ENCODE results near the gene RPS15. TPM values are rescaled to one million over a fixed set of nuclear protein-coding genes. Genes with fewer than 3 reads are reported as not detected.

The RPS15 gene
- total RNA-seq, 1 experiment from 2014 or later, result 1,862 TPM

- ChIA-PET RAD21 (ENCODE audit: low non-redundant PET in 1 of 2, low total read pairs in 2 of 2, uncharacterized antibody in 2 of 2, unreplicated experiment in 2 of 2) (no interaction called here), POLR2A (no interaction called here), CTCF (no interaction called here)
- Histone ChIP-seq H3K79me2 (ENCODE audit: insufficient read depth, low read length) (no peaks in the 10 kb centered on the region), H2AFZ (ENCODE audit: low read depth, low read length, poor library complexity, severe bottlenecking) (no peak overlapping the region), H3K27ac (ENCODE audit: low read depth, low read length) (no peak overlapping the region), H3K4me3 (replicated peaks in 1 of 2; ENCODE audit: low read depth in 1 of 2, low read length in 2 of 2) (no peak overlapping the region), H3K9me2 (ENCODE audit: insufficient read depth) (no peaks in the 10 kb centered on the region), H3K4me1 (ENCODE audit: control insufficient read depth in 1 of 2, insufficient read depth in 2 of 2, low read length in 2 of 2) (peaks cover 6 to 27% of the 10 kb centered on the region in 2 experiments; a peak in 3 of 4 replicates), H3K9me3 (ENCODE audit: control insufficient read depth in 1 of 2, insufficient read depth in 1 of 2, low read depth in 1 of 2, low read length in 2 of 2) (no peaks in the 10 kb centered on the region), H3K36me3 (ENCODE audit: control insufficient read depth in 1 of 2, insufficient read depth in 2 of 2, low read length in 2 of 2) (peaks cover 0 to 3% of the 10 kb centered on the region in 2 experiments; a peak in 1 of 4 replicates), H3K9ac (ENCODE audit: low read length) (no peak overlapping the region), H3K4me2 (ENCODE audit: low read length) (no peak overlapping the region), H4K20me1 (ENCODE audit: insufficient read depth) (no peaks in the 10 kb centered on the region), H3K27me3 (ENCODE audit: insufficient read depth, low read length) (no peaks in the 10 kb centered on the region)
- no peak for TF ChIP-seq POLR2A (IDR thresholded peaks at IDR 0.05; ENCODE audit: borderline replicate concordance, extremely low read depth, insufficient read depth, insufficient read length)
- TF ChIP-seq ELF1 (IDR thresholded peaks at IDR 0.05; ENCODE audit: borderline replicate concordance, low read depth), result no peak
- no peak for TF ChIP-seq MAX (IDR thresholded peaks at IDR 0.05)
- TF ChIP-seq EGR1 (IDR thresholded peaks at IDR 0.05; ENCODE audit: low read depth), result no peak
- no peak for TF ChIP-seq CEBPB (IDR thresholded peaks at IDR 0.05; ENCODE audit: low read depth)
- TF ChIP-seq CBX3 (IDR thresholded peaks at IDR 0.05; ENCODE audit: low read depth), result no peak
- no peak for TF ChIP-seq REST (IDR thresholded peaks at IDR 0.05; ENCODE audit: low read depth)
- no peak for TF ChIP-seq FOSL1 (IDR thresholded peaks at IDR 0.05; ENCODE audit: low read depth)
- no peak for TF ChIP-seq ATF3 (IDR thresholded peaks at IDR 0.05)
- no peak for TF ChIP-seq YY1 (IDR thresholded peaks at IDR 0.05; ENCODE audit: extremely low read depth, insufficient replicate concordance, low read depth, low read length)
- no peak for TF ChIP-seq RAD21 (IDR thresholded peaks at IDR 0.05; ENCODE audit: low read depth)
- DNase-seq (ENCODE audit: low read depth, low spot score), result no peak
- no TSS peak for BruUV-seq (replicated peaks)
- ATAC-seq, result no peak
- intact Hi-C loops (cut with micrococcal nuclease), result no loop called here
Measured at GRCh38 chr19:1460033-1460995, 22.1 kb downstream of the RPS15 start.
